Frontal cortex (tissue), 4 donors: ENCODE results near the gene PRELID3B. TPM values are rescaled to one million over a fixed set of nuclear protein-coding genes. Genes with fewer than 3 reads are reported as not detected.

Experiments used
- DNase-seq, 2 donors: peaks; one replicate each; pipeline ENCODE4 v3.0.0; 2012; ENCODE audit warnings: low spot score in 2 of 2
- FAIRE-seq: peaks from 2 replicates; lab custom pipeline; 2012; peaks lifted over from hg19 to GRCh38; lab: Jason Lieb, UNC
- total RNA-seq: library from RNA; depleted of rRNA; stranded (reverse); fragments of >200 nt; gene quantifications from one replicate; pipeline ENCODE4 v1.2.3, GENCODE V29; 2014
- donor health status: control.
- donor health status: control.
- donor health status: control.

PRELID3B gene
- total RNA-seq, 1 donor from 2014 or later, result 68.9 TPM

DNA sequence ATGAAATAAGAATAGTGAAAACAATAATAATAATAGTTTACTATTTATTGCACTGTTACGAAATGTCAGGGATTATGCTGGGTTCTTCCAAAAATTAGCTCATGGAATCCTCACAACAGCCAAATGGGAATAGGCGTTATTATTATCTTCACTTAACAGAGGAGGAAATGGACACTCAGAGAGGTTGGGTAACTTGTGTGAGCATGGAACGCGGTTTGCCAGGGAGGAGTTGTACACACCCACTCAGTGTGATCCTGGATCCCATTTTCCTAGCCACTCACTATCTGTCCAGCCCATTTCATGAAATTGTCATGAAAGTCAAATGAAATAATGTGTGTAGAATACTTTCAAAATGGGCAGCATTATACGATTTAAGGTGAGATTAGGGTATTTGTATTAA lies 56.9 kb downstream of the PRELID3B start:
- peak in 1 of 2 donors; percentile 1 for DNase-seq
- no peak for FAIRE-seq

DNA sequence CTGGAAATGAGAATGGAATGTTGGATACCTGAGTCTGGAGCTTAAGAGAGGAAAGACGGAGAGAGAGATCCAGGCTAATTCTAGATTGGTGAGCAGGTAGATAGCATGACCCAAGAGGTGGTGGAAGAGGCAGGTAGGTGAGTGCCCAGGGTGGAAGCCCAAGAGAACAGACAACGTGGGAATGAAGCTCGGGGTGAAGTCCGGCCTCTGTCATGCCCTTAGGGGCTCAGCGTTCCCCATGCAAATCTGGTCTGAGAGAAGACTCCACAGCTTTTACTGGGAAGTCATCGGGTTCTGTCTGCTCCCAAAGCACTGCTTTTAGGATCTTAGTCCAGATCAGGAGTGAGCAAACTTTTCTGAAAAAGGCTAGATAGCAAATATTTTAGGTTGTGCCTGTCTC lies 57.9 kb downstream of the PRELID3B start:
- DNase-seq (no peak), FAIRE-seq (no peak)

Other genes starting within 250 kb of the PRELID3B start
- 1.2 TPM for gene GNAS-AS1, start 191.9 kb downstream of the PRELID3B start, total RNA-seq
- 481 TPM for gene GNAS, start 190.1 kb downstream of the PRELID3B start, total RNA-seq
- 45.7 TPM for gene NELFCD, start 61.5 kb downstream of the PRELID3B start, total RNA-seq
- 10.6 TPM for gene CTSZ, start 35.5 kb downstream of the PRELID3B start, total RNA-seq
- 0.41 TPM for gene TUBB1, start 23.4 kb downstream of the PRELID3B start, total RNA-seq
- gene ATP5F1E, start 10.5 kb downstream of the PRELID3B start, total RNA-seq, result 38.3 TPM
- gene ZNF831, start 121.0 kb upstream of the PRELID3B start, total RNA-seq, result under 0.01 TPM